Measurements from ENCODE around the gene CD53. TPM values are rescaled to one million over a fixed set of nuclear protein-coding genes. Genes with fewer than 3 reads are reported as not detected.

The CD53 gene
- total RNA-seq, 1 donor from 2014 or later, result 12.3 TPM

DNA sequence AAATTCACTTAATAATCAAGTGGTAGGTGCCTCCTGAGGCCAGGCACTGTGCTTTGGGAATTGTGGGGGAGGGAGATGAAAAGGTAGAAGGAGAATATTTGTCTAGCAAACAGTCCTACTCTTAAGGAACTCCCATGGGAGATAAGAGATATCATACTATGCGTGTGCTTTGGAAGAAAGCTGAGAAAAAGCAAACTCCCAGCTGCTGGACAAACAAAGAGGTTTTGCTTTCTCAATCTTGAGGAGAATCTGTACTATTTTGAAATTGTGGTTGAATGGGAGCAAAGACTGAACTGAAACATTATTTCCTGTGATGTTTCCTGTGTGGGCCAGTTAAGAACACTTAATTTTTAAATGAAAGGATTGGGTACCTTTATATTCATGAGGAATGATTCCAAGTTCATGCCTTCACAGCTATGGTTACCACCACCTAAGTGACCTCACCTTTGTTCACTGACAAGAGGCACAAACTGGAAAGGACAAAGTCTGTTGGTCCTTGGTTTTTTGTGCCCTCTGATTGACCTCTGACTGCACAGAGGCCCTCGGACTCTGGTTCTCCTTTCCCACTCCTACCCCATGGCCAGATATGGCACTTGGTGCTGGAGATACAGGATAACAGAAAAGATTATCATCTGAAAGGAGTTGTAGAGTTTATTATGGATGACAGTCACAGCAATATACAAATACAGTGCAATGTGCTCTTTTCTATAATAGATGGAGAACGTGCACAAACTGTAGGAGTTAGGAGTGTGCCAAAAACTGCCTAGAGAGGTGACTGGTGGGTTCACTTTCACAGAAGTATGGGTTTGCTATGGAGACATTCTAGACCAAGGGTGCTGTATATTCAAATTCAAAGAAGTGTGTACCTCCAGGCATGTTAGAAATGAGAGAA lies 1.6 kb downstream of the CD53 start:
- no peak for ATAC-seq (ENCODE audit: poor library complexity)
- DNase-seq, result no peak
- intact Hi-C loops (cut with DNase I), result no loop called here

DNA sequence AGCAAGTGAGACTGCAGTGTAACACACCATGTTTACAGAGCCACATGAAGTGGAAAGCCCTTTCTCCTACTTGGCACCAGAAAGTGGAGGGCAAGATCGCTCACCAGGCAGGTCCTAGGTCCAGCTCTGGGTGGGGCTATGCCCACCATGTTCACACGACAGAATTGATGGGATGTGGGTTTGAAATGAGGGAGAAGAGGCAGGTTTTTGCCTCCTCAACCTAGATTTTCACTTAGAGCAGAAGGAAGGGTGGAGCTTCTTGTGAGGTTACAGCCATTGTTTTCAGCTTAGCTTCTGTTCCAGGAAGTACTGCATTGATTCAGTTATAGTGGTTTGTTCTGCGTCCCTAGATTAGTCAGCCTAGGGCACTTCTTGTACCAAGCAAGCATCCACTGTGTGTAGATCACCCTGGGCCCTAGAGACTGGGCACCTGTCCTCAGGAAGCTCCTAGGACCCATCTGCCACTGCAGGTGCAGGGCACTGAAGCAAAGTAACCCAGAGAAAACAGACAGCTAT lies 2.3 kb downstream of the CD53 start:
- intact Hi-C loops (cut with DNase I), result no loop called here
- ATAC-seq (ENCODE audit: poor library complexity) (peak; percentile 56), DNase-seq (no peak)

- DNase-seq, result no peak
- intact Hi-C loops (cut with DNase I), result no loop called here
- ATAC-seq (ENCODE audit: poor library complexity), result no peak
Measured at GRCh38 chr1:110876748-110877341, 3.9 kb downstream of the CD53 start.

GRCh38 chr1:110877364-110877763 lies 4.4 kb downstream of the CD53 start:
- no peak for DNase-seq
- intact Hi-C loops (cut with DNase I), result no loop called here
- no peak for ATAC-seq (ENCODE audit: poor library complexity)

DNA sequence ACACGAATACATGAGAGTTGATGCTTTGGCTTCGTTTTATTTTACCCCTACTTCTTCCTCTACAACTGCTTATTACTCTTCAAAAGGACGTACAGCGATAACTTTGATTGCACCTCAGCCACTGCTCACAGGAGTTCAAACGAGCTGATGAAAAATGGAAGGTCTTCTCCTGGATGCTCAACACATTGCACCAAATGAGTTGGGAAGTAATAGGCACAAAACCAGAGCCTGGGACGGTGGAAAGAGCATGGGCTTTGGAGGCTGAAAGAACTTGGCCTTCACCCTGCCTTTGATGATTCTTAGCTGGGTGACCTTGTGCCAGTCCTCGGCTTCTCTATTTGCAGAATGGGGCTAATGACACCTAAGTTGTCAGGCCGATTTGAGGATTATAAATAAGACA lies 4.8 kb downstream of the CD53 start:
- intact Hi-C loops (cut with DNase I), result no loop called here
- ATAC-seq (ENCODE audit: poor library complexity) (no peak), DNase-seq (no peak)

- intact Hi-C loops (cut with DNase I), result no loop called here
- no peak for ATAC-seq (ENCODE audit: poor library complexity)
Measured at GRCh38 chr1:110878591-110878990, 5.6 kb downstream of the CD53 start.

DNA sequence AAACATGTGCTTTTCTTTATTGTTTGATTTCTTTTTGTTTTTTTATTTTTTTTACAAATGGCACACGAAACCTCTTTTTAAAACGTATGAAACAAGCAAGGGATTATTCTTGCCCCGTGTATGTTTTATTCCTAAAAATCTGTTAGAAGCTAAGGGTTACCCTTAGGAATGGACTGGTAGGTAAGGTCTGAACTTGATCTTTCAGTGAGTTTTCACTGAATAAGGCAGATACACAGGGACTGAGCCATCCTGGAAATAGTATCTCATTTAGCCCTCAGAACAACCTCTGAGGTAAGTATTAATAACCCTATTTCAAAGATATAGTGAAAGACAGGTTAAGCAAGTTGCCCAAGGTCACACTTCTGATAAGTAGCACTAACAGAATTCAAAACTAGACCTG lies 6.0 kb downstream of the CD53 start:
- DNase-seq, result no peak
- no peak for ATAC-seq (ENCODE audit: poor library complexity)
- intact Hi-C loops (cut with DNase I), result no loop called here

More at GRCh38 chr1:110878591-110878990, 5.6 kb downstream of the CD53 start:
- DNase-seq, result no peak

DNA sequence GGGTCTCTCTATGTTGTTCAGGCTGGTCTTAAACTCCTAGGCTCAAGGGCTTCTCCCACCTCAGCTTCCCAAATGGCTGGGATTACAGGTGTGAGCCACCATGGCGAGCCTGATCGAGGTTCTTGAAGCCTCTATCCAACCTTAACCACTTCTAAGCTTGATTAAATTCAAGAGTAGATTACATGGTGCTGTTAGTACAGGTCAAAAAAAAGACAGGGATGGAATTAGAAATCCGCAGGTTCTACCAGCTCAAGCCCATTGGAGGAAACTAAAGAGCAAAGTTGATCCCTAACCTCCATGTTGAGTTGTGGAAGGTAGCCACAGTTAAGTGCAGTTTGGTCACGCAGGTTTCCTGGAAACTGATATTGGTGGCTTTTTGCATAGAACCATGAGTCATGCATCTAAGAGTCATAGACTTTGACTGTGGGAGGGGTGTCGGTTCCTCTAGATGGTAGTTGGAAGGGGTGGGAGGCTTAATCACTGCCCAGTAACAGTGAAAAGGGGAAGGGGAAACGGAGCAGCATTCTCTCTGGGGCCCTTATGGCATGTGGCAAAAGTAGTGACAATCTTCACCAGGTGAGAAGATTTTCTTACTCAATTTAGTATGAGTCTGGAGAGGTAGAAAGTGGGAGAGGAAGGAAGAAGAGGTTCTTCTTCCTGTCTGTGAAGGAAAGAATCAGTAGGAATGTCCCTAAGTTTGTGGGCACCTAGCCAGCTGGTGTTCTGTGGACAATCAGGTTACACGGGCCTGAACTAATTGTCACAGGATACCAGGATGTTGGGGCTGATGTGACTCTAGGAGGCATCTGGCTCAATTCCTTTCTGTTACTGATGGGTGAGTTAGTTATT lies 7.0 kb downstream of the CD53 start:
- DNase-seq, result no peak
- no peak for ATAC-seq (ENCODE audit: poor library complexity)
- intact Hi-C loops (cut with DNase I), result no loop called here

DNA sequence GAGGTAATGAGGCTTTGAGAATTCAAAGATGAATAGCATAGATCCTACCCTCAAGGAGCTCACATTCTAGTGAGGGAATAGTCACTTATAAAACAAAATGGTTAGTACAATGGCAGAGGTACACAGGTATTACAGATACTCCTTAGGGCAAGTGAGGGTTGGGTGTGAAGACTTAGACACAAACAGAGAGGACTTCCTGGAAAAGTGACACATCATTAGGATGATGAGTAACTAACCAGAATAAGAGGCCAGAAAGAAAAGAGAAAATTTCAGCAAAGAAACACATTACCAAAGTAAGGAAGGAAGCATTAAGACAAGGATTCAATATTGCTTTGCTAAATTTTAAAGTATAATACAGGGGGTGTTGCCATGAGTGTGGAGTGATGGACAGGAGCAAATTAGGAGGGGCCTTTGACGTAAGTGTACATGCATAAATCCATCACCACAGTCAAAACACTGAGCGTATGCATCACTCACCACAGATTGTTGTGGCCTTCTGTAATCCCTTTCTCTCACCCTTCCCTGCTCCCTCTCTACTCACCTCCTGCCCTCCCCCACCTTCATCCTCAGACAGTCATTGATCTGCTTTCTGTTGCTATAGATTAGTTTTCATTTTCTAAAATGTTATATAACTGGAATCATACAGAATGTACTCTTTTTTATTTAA lies 7.9 kb downstream of the CD53 start:
- ATAC-seq (ENCODE audit: poor library complexity) (no peak), DNase-seq (no peak)
- intact Hi-C loops (cut with DNase I), result no loop called here

GRCh38 chr1:110888049-110888448 lies 15.1 kb downstream of the CD53 start:
- DNase-seq (no peak), ATAC-seq (ENCODE audit: poor library complexity) (no peak)
- intact Hi-C loops (cut with DNase I), result no loop called here

- ATAC-seq (ENCODE audit: poor library complexity) (no peak), DNase-seq (no peak)
- intact Hi-C loops (cut with DNase I), result no loop called here
Measured at GRCh38 chr1:110888641-110889040, 15.7 kb downstream of the CD53 start.

GRCh38 chr1:110890474-110891196 lies 17.7 kb downstream of the CD53 start:
- DNase-seq (no peak), ATAC-seq (ENCODE audit: poor library complexity) (no peak)
- intact Hi-C loops (cut with DNase I), result no loop called here

GRCh38 chr1:110893908-110894490 lies 21.1 kb downstream of the CD53 start:
- no peak for DNase-seq

GRCh38 chr1:110896090-110896489 lies 23.1 kb downstream of the CD53 start:
- intact Hi-C loops (cut with DNase I), result no loop called here
- no peak for ATAC-seq (ENCODE audit: poor library complexity)

More at GRCh38 chr1:110893908-110894490, 21.1 kb downstream of the CD53 start:
- ATAC-seq (ENCODE audit: poor library complexity), result no peak
- intact Hi-C loops (cut with DNase I), result no loop called here

GRCh38 chr1:110897681-110898080 lies 24.7 kb downstream of the CD53 start:
- intact Hi-C loops (cut with DNase I), result no loop called here
- DNase-seq, result no peak
- ATAC-seq (ENCODE audit: poor library complexity), result no peak

More at GRCh38 chr1:110896090-110896489, 23.1 kb downstream of the CD53 start:
- no peak for DNase-seq

GRCh38 chr1:110898734-110899457 lies 25.9 kb downstream of the CD53 start:
- no peak for ATAC-seq (ENCODE audit: poor library complexity)
- intact Hi-C loops (cut with DNase I), result no loop called here
- DNase-seq, result no peak

- ATAC-seq (ENCODE audit: poor library complexity), result no peak
- no peak for DNase-seq
- intact Hi-C loops (cut with DNase I), result no loop called here
Measured at GRCh38 chr1:110899458-110899843, 26.5 kb downstream of the CD53 start.
